Fibroblast of villous mesenchyme (primary cell): Measurements from ENCODE around the gene DNMT3B. TPM values are rescaled to one million over a fixed set of nuclear protein-coding genes. Genes with fewer than 3 reads are reported as not detected.

Experiments used
- DNase-seq: peaks from one replicate; pipeline ENCODE4 v3.0.0-alpha.2; 2010; ENCODE audit warnings: low read depth
- H3K4me3 ChIP-seq: 2 replicates; pipeline ENCODE4 v1.5.1; 2011; ENCODE audit warnings: low read depth, mild to moderate bottlenecking, low read length
- total RNA-seq: library from RNA; depleted of rRNA; stranded (reverse); fragments of >200 nt; gene quantifications from 2 replicates; pipeline ENCODE4 v1.2.3, GENCODE V29; 2012
- TF ChIP-seq, protein P1 (sequence below): IDR thresholded peaks from 2 replicates; pipeline ENCODE4 v1.5.1; 2012; ENCODE audit warnings: low read depth, mild to moderate bottlenecking, low read length; ENCODE audit not compliant: insufficient read depth

The DNMT3B gene
- total RNA-seq, 1 donor = 3.5 TPM

DNA sequence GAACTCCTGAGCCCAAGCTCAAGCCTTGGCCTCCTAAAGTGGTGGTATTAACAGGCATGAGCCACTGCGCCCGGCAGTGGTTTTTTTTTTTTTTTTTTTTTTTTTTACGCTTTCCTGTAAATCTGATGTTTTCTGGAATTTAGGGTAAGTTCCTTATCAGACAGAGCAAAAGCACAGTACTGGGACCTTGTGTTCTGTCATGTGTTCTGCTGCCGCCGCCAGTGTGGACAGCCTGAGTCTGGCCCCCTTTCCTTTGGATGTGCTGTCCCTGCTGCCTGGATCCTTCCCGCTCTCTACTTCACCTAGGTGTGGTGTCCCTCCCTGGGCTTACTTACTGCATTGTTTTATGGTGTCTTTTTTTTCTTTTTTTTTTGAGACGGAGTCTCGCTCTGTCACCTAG lies 11.7 kb downstream of the DNMT3B start:
- H3K4me3 ChIP-seq = no peak overlapping the region
- DNase-seq = no peak
- TF ChIP-seq, protein P1, sequence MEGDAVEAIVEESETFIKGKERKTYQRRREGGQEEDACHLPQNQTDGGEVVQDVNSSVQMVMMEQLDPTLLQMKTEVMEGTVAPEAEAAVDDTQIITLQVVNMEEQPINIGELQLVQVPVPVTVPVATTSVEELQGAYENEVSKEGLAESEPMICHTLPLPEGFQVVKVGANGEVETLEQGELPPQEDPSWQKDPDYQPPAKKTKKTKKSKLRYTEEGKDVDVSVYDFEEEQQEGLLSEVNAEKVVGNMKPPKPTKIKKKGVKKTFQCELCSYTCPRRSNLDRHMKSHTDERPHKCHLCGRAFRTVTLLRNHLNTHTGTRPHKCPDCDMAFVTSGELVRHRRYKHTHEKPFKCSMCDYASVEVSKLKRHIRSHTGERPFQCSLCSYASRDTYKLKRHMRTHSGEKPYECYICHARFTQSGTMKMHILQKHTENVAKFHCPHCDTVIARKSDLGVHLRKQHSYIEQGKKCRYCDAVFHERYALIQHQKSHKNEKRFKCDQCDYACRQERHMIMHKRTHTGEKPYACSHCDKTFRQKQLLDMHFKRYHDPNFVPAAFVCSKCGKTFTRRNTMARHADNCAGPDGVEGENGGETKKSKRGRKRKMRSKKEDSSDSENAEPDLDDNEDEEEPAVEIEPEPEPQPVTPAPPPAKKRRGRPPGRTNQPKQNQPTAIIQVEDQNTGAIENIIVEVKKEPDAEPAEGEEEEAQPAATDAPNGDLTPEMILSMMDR = no peak

DNA sequence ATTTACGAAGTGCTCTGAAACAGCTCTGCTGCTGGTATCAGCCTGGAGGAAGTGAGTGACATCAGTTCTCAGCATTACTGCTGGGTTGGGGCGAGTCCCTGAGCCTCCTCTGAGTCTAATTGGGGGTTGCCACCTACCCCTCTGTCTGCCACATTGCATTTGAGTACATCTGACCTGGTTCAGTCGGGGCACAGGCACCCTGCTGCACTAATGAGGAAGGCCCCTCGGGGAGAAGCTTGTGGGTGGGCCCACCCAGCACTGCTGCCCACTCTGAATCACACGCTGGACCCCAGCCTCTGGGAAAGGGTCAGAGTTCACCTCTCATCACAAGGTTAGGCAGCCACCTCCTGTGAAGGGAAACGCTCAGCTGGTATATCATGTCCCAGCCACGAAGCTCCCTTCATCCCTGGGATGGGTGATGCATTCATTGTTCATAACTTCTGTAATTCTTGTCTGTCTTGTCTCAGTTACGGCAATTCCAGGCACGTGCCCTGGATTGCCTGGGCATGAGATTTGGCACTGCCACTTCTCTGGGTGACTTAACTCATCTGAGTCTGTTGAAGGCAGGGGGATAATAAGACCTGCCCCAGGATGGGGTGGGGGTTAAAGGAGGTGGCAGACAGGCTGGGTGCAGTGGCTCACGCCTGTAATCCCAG lies 13.3 kb downstream of the DNMT3B start:
- H3K4me3 ChIP-seq = no peak overlapping the region
- DNase-seq = no peak
- TF ChIP-seq, protein P1 = no peak

GRCh38 chr20:32777177-32777956 lies 15.2 kb downstream of the DNMT3B start:
- TF ChIP-seq, protein P1 = no peak
- no peak for DNase-seq
- no peak overlapping the region for H3K4me3 ChIP-seq

DNA sequence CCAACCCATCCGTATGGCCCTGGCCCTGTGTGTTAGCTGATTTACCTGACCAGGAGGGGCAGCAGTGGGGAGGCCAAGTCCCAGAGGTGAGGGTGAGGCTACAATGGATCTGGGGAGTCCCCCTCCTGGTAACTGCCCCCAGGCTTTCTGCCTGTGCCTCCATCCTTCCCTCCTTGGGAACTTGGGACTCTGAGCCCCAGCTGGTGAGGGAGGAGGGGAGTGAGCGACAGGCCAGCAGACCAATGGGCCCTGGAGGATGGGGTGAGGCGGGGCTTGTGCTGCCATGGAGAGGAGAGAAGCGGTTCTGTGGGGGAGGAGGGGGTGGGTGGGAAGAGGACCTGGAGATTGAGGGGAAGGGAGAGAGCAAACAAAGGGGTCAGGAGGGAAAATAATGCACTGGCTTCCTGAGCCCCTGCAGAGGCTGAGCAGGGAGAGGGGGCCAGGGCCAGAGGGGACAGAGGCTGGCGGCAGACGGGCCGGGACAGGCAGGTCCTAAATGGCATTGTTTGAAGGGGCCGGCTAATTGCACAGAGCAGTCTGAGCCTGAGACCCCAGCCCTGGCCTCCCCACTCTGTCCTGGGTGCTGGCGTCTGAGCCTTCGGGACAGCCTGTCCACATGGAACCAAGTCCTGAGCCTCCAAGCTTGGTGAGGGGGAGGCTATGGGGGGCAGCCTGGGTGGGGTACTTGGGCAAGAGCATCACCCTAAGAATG lies 17.5 kb downstream of the DNMT3B start:
- TF ChIP-seq, protein P1 = no peak
- no peak overlapping the region for H3K4me3 ChIP-seq
- DNase-seq = no peak

DNA sequence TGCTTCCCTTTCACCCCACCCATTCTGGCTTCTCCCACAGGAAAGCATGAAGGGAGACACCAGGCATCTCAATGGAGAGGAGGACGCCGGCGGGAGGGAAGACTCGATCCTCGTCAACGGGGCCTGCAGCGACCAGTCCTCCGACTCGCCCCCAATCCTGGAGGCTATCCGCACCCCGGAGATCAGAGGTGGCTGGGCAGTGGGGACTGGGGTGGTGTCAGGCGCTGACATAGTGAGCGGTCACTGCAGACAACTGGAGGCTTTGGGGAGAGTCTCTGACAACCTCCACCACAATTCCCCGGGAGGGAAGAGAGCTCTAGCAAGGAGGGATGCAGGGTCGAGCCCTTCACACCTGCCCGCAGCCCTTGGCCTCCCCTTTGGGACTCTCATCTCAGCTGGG lies 18.1 kb downstream of the DNMT3B start:
- DNase-seq = no peak
- no peak overlapping the region for H3K4me3 ChIP-seq
- TF ChIP-seq, protein P1 = no peak

DNA sequence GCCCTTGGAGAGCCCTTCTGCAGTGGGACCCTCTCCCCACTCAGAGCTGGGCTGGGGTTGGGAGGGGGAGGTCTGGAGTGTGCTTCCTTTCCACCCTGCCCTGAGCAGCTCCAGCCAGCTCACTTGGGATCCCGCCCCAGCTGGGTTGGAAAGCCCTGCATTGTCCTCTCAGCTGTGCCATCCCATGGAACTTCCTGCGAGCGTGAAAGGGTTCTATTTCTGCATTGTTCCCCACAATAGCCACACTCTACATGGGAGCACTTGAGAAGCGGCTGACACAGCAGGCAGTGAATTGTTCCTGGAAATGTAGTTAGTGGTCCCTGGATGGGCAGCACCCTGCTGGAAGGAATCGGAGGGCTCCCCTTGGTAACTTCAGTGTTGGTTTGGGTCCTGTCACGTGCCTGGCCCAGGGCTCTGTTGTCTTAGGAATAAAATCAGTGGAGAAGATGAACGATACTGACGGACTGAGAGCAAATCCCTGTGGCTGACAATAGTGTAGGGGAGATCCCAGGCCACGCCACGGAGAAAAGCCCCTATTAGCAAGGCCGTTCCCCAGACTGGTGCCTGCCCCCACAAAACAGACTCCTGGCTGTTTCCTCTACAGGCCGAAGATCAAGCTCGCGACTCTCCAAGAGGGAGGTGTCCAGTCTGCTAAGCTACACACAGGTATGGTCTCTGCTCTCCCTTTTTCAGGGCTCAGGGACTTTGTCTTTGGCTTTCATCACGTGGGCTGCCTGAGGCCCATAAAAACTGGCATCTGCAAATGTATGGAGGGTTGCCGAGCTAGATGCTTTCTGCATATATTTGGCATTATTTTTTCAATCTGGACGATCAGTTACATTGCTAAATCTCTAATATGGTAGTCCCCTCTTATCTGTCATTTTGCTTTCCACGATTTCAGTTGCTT lies 18.8 kb downstream of the DNMT3B start:
- H3K4me3 ChIP-seq = no peak overlapping the region
- TF ChIP-seq, protein P1 = no peak
- no peak for DNase-seq
